Measurements from ENCODE around the gene ABCA5.
A peak's percentile ranks its signal among the peaks of the same experiment; 100 is the strongest.

Gene ABCA5

DNA sequence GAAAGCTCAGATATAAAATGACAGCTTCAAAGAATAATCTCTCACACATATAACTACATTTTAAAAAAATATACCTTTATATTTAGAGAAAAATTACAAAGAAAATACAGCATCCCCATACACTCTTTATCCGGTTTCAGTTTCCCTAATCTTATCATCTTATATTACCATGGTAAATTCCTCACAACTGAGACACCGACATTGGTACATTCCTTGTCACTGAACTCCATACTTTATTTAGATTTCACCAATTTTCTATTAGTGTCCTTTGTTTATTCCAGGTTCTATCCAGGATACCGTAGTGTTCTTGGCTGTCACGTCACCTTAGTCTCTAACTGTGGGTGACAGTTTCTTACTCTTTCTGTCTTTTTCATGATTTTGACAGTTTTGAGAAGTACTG, 76.3 kb downstream of the ABCA5 start:
- no peak for DNase-seq

DNA sequence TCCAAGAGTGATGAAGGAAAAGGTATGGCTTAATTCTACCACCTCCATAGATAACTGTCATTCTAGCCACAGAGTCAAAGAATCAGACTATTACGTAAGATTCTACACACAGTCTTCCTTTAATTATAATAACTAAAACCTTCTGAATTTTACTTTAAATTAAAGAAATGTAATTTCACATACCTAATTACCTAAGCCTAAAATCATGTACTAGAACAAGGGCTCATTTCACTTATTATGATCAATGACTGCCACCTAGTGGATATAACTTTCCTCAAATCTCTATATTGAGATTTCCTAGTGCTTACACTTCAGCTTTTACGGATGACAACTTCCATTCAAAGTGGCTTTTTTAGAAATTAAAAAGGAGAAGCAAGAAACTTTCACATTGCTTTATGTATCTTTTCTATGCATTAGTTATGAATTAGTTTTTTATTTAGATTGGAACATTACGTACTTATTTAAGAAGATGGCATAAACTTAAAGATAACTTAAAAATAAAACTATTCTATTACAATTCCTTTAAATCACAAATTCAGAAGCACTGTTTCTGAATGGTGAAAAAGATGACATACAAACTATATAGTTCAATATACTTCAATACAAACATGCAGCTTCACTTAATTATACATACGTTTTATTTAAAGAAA, 80.1 kb downstream of the ABCA5 start:
- DNase-seq: peak; percentile 82

DNA sequence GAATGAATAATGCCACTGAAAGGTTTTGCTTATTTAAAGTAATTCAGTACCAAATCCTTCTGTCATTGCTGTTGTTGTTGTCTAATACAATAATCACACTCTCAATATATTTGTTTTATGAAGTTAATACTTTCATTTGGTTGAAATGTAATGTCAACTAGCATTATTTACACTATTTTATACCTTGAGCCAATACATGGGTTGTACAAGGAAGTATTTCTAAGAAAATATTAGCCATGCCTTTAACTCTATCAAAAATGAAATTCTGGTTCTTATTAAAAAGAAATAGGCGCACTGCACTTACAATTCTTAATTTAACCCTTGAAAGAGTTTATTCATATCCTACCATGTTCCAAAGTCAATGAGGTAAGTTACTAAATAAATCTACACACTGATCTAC, 80.7 kb downstream of the ABCA5 start:
- DNase-seq: no peak

DNA sequence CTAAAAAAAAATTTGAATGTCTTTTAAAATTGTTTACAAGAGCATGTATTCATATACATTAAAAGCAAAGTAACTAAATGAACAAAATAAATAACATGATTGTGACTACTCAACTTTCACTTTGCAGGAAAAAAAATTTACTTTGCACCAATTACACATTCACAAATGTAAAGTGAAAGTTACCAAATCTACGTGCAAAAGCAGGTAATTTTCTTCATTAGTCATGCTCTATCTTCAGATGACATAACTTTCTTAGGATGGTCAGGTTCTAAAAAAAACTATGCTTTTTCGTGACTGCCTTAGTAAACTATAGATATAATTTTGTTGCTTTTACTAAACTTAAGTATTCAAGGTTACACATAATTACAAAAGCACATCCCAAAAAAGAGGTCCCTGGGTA, 81.3 kb downstream of the ABCA5 start:
- DNase-seq: no peak

DNA sequence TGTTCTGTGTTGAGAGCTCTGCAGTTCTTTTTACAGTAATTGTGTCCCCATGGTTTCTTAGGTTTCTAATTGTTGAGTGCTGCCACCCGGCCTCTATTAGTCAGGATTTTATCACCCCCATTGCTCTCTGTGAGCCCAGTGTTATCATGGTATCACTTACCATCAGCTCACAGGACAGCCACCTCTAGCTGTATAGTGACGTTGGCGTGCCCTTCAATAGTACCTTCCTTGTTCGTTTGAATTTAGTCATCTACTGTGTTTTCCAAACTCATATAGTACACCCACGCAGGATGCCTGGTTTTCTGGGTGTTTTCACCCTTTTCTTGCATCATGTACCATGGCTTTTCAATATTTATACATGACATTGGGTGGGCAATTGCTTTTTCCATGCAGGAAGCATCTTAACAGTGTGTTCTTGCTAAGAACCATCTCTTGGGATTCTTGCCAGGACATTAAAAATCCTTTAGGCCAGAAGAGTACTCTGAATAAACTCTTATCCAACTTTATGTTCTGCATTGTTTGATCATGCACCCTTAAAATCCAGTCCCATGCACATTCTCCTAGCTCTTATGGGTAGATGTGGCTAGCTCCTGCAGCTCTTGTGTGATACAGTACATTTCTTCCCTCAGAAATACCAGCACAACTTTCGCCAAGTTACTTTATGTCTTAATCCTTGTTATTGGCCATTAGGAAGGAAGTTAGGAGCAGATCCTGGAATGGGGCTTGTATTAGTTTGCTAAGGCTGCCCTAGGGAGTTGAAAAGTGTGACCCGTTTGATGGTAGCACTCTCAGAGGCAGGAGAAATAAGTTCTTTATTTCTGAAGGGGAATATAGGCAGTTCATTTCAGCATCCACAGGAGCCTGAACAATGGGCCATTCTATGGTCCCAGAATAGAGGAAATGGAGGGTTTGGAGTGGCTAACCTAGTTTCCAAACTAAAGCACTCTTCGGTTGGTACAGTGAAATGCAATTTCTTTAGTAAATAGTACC, 87.0 kb downstream of the ABCA5 start:
- no peak for DNase-seq

DNA sequence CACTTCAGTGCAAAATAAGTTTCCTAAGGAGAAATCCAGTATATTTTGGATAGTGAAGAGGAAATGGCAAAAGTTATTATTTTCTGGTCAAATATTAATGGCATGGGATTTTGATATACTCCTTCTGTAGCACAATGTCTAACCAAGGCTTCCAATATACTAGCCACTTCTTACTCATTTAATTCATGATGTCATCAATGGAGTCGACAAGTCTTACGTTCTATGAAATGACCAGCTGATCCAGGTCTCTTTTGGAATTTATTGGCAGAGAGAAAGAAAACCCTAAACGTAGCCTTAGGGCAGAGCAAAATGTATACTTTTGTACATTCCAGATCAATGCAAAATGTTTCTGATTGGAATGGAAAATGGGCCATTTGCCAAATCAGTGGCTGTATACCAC, 90.0 kb downstream of the ABCA5 start:
- DNase-seq: no peak

DNA sequence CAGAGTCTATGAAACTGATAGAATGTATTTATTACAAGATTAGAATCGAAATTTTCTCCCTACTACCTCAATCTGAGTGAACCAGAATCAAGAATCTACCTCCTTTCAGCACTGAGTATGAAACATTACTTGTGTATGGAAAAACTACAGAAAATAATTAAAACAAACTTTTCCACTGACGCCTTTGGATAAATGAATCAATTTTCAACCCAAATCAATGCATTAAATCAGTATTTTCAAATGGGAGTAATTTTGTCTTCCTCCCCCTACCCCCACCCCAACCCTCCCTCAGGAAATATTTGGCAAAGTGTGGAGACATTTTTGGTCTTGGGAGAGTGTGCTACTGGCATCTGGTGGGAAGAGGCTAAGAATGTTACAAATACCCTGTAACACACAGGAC, 90.5 kb downstream of the ABCA5 start:
- DNase-seq: no peak

DNA sequence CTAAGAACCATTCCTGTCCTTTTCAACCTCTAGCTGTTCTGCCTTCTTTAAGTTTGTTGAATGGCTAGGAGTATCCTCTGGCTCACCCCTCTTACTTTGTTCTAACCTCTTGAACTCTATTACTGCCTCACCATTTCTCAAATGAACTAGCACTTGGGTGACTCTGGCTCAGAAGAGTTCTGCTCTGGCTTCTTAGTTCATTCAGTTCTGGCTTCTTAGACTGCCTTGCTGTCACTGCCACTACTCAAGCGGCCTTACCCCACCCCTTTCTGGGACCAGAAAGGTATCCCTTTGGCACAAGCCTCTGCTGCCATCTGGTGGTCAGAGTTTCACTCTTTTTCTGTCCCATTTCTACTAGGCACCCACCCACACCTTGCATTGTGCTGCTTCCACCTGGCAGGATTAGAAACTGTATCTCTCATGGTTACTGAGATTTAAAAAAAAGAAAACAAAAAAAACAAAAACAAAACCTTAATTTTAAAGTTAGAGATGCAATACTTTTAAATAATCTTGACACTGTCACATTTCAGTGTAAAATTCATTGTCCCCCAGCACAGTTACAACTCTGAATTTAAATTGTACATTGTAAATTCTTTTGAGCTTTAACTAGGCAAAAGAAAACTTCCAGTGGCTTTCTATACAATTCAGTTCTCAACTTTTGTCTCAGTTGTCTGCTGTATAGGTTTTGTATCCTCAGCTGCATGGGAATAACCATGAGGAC, 91.4 kb downstream of the ABCA5 start:
- DNase-seq: peak; percentile 94

DNA sequence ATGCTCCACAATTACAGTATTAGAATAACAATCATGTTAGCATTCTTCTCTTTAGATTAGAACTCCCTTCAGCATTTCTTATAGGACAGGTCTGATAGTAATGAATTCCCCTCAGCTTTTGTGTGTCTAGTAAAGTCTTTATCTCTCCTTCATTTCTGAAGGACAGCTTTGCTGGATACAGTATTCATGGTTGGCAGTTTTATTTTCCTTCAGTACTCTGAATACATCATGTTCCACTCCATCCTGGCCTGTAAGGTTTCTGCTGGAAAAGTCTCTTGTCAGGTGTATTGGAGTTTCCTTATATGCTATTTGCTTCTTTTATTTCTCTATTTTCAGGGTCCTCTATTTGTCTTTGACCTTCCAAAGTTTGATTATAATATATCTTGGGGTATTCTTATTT, 94.3 kb downstream of the ABCA5 start:
- no peak for DNase-seq

DNA sequence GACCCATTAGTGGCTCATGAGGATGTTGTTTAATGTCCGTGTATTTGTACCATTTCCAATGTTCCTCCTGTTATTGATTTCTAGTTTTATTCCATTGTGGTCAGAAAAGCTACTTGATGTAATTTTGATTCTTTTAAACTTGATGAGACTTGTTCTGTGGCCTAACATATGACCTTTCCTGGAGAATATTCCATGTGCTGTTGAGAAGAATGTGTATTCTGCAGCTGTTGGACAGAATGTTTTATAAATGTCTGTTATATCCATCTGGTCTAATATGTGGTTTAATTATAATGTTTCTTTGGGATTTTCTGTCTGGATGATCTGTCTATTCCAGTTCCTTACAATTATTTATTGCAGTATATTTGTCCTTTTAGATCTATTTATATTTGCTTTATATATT, 95.4 kb downstream of the ABCA5 start:
- no peak for DNase-seq

DNA sequence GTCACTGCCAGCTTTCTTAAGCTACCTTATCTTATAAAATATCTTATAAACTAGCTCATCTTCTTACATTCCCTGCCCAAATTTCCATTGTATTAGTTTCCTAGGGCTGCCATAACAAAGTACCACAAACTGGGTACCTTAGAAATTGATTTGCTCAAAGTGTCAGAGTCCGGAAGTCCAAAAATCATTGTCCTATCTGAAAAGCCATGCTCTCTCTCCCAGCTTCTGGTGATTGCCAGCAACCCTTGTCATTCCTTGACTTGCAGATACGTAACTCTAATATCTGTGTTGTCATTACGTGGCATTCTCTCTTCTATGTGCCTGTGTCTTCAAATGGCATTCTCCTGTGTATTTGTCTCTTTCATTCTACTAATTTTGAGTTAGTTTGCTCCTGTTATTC, 96.0 kb downstream of the ABCA5 start:
- no peak for DNase-seq

DNA sequence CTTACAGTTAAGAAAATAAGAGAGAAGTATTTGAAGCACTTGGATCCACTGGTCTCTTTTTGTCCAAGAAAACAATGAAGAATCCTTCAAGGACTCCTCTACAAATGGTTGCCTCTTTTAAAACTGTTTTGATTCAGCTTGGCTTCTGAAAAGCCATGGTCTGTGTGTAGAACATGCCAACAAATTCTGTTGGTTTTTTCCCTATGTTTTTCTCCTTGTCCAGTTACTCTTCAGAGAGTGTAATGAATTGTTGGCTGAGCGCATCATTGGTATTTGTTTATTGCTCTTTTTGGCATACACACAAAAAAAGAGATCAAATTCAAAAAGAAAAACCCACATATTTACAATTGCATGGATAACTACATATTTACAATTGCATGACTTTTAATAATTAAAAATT, 98.4 kb downstream of the ABCA5 start, which contains the start of gene ABCA10:
ABCA10 (minus strand) TSS at position 249 of the 400 bp plus-strand sequence. CDS start 3,466 bp downstream, outside the sequence.
- DNase-seq: no peak

DNA sequence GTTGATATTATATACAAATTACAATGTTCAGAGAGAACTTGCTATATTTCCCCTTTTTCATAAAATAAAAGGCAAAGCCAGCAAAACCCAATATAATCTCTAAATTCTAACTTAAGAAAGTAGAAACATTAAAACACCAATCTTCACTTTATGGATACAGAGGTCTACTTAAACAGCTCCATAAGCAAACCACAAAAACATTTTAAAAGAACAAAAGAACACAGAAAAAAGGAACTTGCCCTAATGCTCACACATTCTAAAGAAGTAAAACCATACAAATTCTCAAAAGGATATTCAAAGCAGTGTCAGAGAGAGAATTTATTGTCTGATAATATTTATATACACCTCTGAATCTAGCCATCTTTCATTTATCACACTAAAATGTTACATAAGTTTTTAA, 98.9 kb downstream of the ABCA5 start:
- DNase-seq: peak; percentile 47

DNA sequence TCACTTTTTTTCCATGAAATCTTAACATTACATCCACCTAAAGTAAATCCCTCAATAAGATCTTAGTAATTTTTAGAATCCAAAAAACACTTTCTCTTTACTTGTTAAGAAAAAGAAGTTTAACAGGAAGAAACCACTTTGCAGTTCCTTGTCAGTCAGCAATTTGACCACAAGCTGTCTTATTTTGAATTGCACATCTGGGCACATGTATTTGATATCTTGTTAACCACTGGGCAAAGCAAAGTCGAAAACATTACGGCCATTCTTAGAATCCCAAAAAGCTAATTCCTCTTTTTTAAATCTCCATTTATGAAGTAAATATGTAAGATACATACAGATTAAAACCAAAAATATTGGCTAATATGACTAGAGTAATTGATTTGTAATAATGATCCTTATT, 99.4 kb downstream of the ABCA5 start:
- DNase-seq: peak; percentile 84

DNA sequence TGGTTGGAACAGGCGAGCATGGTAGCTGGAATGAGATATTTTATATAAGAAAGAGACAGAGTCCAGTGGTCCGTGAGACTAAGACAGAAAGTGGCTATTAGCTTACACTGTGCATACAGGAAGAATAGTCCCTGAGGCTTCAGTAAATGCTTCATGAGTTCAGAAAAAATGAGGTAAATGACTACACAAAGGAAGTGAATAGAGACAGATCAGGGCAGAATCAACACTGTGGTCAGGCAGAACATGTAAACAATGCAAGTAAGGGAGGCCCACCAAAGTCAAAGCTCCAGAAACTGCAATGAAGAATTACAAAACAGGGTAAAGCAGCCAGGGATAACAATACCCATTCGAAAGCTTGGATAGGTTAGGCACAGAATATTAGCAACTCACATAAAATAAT, 103.1 kb downstream of the ABCA5 start:
- DNase-seq: no peak

DNA sequence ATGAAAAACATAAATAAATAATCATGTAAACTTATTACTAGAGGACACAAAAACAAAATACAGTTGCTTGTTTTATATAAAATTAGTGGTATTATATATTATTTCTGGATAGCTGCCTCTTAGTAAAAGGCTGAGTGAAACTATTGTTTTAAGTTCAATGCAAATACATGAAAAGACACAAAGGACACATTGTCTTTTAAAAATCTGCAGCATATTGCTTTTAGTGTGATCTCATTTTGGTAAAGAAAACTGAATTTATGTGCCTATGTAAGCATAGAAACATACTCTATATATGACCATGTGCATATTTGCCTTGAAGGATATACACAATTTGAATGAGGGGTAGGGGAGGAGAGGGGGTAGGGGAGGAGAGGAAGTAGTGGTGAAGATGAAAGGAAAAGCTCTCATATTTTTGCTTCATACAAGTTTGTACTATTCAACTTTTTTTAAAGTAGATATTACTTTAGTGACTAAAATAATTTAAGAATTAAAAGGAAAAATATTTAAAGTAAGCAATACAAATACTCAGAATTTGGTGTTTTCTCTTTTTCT, 104.2 kb downstream of the ABCA5 start:
- DNase-seq: no peak

DNA sequence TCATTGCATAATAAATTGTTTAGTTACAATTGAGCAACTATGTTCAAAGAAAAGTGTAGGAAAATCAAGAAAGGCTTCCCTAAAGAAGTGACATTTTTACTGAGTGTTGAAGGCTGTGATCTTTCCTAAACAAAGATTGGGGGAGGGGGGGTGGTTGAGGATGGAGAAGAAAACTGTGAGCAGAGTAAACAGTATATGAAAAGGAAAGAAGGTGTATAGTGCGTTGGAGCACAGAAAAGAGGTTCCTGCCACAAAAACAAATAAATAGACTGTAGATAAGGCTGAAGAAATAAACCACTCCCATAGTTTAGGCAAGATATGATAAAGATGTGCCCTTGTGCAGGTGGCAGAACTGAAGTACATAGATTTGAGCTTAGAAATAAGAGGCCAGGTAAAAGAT, 106.8 kb downstream of the ABCA5 start:
- DNase-seq: no peak

DNA sequence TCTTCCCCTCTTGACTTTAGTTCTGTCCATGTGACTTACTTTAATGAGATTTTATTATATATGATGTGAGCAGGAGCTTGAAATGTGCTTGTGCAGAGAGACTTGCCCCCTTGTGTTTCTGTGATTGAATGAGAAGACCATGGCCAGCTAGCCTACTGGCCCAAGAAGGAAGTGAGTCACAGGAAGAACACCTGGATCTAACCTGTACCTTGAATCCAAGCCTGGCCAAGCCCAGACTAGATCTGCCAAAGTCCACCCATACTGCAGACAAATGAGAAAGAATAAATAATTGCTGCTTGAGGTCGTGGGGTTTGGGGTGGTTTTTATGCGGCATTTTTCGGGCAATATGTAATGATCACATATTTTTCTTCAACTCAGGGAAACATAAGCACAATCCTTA, 107.9 kb downstream of the ABCA5 start:
- no peak for DNase-seq

DNA sequence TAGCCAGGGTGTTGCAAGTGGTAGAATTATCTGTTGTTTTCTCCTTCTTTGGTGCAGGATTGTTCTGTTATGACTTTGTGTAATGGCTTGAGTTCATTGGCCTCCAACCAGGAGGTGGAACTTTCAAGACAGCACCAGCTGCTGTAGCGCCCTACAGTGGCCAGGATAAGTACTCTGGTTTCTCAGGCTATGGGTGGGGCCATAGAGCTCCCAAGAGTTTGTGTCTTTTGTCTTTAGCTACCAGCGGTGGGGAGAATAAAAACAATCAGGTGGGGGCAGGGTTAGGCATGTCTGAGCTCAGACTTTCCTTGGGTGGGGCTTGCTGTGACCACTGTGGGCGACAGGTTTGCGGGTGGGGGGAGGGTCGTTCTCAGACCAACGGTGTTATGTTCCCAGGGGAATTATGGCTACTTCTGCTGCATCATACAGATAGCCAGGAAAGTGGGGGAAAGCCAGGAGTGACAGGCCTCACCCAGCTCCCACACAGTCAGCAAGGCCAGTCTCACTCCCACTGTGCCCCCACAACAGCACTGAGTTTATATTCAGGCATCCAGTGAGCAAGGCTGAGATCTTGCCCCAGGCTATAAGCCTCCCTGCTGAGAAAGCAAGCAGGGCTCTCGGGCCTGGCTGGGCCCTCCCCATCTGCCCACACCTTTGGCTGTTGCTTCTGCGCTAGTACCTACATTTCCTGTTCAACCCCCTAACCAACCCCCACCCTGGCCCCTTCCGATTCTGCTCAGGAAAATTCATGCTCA, 113.7 kb downstream of the ABCA5 start:
- no peak for DNase-seq

DNA sequence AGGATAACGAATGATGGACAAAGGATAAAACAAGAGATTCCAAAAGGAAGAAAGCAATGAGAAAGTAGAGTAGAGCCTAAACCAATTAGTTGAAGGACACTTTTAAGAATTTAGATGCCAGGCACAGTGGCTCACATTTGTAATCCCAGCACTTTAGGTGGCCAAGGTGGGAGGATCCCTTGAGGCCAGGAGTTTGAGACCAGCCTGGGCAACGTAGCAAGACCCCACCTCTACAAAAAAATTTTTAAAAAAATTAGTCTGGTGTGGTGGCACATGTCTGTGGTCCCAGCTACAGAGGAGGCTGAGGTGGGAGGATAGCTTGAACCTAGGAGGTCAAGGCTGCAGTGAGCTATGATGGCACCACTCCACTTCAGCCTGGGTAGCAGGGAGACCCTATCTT, 118.3 kb downstream of the ABCA5 start:
- no peak for DNase-seq

DNA sequence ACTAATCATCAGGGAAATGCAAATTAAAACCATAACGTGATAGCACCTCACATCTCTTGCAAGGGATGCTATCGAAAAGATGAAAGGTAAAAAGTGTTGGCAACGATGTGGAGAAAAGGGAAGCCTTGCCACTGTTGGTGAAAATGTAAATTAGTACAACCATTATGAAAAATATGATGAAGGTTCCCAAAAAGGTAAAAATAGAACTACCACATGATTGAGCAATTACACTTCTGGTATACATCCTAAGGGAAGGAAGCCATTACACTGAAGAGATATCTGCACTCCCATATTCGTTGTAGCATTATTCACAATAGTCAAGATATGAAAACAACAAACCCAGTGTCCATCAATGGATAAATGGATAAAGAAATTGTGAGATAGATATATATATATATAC, 119.8 kb downstream of the ABCA5 start:
- no peak for DNase-seq

DNA sequence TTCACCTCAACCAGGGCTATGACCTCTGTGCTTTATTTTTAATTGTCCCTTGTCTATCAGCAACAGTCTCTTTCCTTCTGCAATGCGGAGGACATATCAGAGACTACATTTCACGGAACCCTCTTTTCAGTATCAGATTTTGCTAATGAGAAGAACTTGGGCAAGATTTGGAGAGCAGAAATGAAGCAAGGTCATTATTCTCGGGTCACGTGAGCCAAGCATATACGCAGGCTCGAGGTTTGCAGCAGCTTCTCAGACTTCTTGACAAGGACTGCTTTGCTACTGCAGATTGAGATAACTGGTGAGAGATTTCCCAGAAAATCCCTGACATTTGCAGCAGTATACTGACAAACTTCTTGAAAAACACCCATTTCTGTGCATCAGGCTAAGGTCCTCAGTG, 128.7 kb downstream of the ABCA5 start:
- DNase-seq: no peak
